HepG2 (cell line): ENCODE data around the gene FOXP3. TPM values are rescaled to one million over a fixed set of nuclear protein-coding genes. Genes with fewer than 3 reads are reported as not detected.

Experiments
- ATAC-seq: fragments of 200-7000 bp; cut with Tn5 transposase; 3 replicates; pipeline ENCODE4 v1.9.1; 2020; ENCODE audit warnings: mild to moderate bottlenecking, moderate library complexity
- BruUV-seq: library from RNA; stranded (reverse); fragments of 400-500 nt; replicated peaks from 2 replicates; lab custom pipeline; 2021; lab: Mats Ljungman, UMichigan
- CTCF ChIA-PET: fragments of 300-600 bp; formaldehyde crosslinking; extraction: SDS; loops from one replicate; lab custom pipeline; 2021; ENCODE audit warnings: low total read pairs, inconsistent platforms, low intra/inter-chr PET ratio; lab: Yijun Ruan, JAX
- POLR2A ChIA-PET: fragments of 350-600 bp; sonication (Branson Sonifier 250); formaldehyde crosslinking; loops from one replicate; lab custom pipeline; 2020; ENCODE audit warnings: antibody characterized with exemption, inconsistent platforms; lab: Yijun Ruan, JAX
- DNase-seq: peaks from one replicate; pipeline ENCODE4 v3.0.0-alpha.2; 2015; ENCODE audit warnings: low spot score
- FAIRE-seq: peaks from 3 replicates; lab custom pipeline; 2011; peaks lifted over from hg19 to GRCh38; lab: Jason Lieb, UNC
- H2AFZ ChIP-seq: one replicate; pipeline ENCODE4 v1.6.1; 2011; ENCODE audit warnings: low read length, inconsistent platforms
- H3K27ac ChIP-seq: fragments of 300-600 bp; 3 replicates; pipeline ENCODE4 v1.8.0; 2011; ENCODE audit warnings: mixed run types, mild to moderate bottlenecking, mixed read lengths, low read length, inconsistent platforms; ENCODE audit not compliant: insufficient read depth; ENCODE audit errors: extremely low read length
- H3K27me3 ChIP-seq, 2 experiments: fragments of 200-600 bp in 1 of 2; 2 replicates in 1 of 2; 3 replicates in 1 of 2; pipeline versions ENCODE4 v1.6.0 to v1.8.0; 2011; ENCODE audit warnings: low read length in 2 of 2, mild to moderate bottlenecking in 2 of 2, moderate library complexity in 2 of 2, inconsistent platforms in 1 of 2; ENCODE audit not compliant: insufficient read depth in 2 of 2, control insufficient read depth in 1 of 2
- H3K36me3 ChIP-seq, 2 experiments: fragments of 200-600 bp in 1 of 2; replicated peaks in 1 of 2; 2 replicates in 1 of 2; 3 replicates in 1 of 2; pipeline versions ENCODE4 v1.5.1 to v1.8.0; 2011; ENCODE audit warnings: low read length in 2 of 2, inconsistent platforms in 1 of 2; ENCODE audit not compliant: insufficient read depth in 2 of 2, control insufficient read depth in 1 of 2
- H3K4me1 ChIP-seq: 2 replicates; pipeline ENCODE4 v1.5.1; 2012; ENCODE audit warnings: low read length, inconsistent platforms; ENCODE audit not compliant: insufficient read depth
- H3K4me2 ChIP-seq: 2 replicates; pipeline ENCODE4 v1.6.0; 2011; ENCODE audit warnings: low read depth, low read length, inconsistent platforms
- H3K4me3 ChIP-seq, 3 experiments: fragments of 200-600 bp in 1 of 3; sonication (generic), shearing (Covaris generic) in 1 of 3; replicated peaks in 1 of 3; 2 replicates each; pipeline ENCODE4 v1.5.1; 2011 to 2016; ENCODE audit warnings: low read length in 3 of 3, inconsistent platforms in 2 of 3, low read depth in 2 of 3, mild to moderate bottlenecking in 2 of 3, control low read depth in 1 of 3, mixed read lengths in 1 of 3; ENCODE audit not compliant: insufficient read depth in 1 of 3
- H3K79me2 ChIP-seq: one replicate; pipeline ENCODE4 v1.6.1; 2011; ENCODE audit warnings: low read length, inconsistent platforms; ENCODE audit not compliant: insufficient read depth
- H3K9ac ChIP-seq: 2 replicates; pipeline ENCODE4 v1.6.0; 2011; ENCODE audit warnings: mild to moderate bottlenecking, low read depth, low read length, inconsistent platforms; ENCODE audit not compliant: insufficient read depth
- H3K9me3 ChIP-seq: 2 replicates; pipeline ENCODE4 v1.5.1; 2012; ENCODE audit warnings: mild to moderate bottlenecking, low read length
- H4K20me1 ChIP-seq: 2 replicates; pipeline ENCODE4 v1.6.0; 2011; ENCODE audit warnings: inconsistent platforms, mild to moderate bottlenecking, low read length, moderate library complexity; ENCODE audit not compliant: insufficient read depth
- BCLAF1 ChIP-seq: fragments of 450-650 bp; IDR thresholded peaks from 2 replicates; pipeline ENCODE4 v1.6.1; 2017; ENCODE audit warnings: mild to moderate bottlenecking
- CENPX ChIP-seq: sonication (generic); formaldehyde crosslinking; IDR thresholded peaks from 2 replicates; pipeline ENCODE4 v1.9.0; 2021; ENCODE audit warnings: mild to moderate bottlenecking, missing genetic modification reagents, moderate library complexity
- HNRNPL ChIP-seq: fragments of 200-400 bp; formaldehyde crosslinking; IDR thresholded peaks from 2 replicates; pipeline ENCODE4 v1.6.1; 2017; ENCODE audit warnings: mild to moderate bottlenecking, low read depth, low read length
- NFKB2 ChIP-seq: sonication (generic); formaldehyde crosslinking; IDR thresholded peaks from 2 replicates; pipeline ENCODE4 v1.4.0; 2020; ENCODE audit warnings: missing genetic modification reagents, borderline replicate concordance
- POLR2G ChIP-seq: fragments of 200-400 bp; formaldehyde crosslinking; IDR thresholded peaks from 2 replicates; pipeline ENCODE4 v1.6.1; 2018; ENCODE audit warnings: mild to moderate bottlenecking, low read depth, low read length, moderate library complexity
- ZC3H13 ChIP-seq: sonication (generic); formaldehyde crosslinking; IDR thresholded peaks from 2 replicates; pipeline ENCODE4 v1.8.1; 2023; ENCODE audit warnings: mild to moderate bottlenecking, missing genetic modification reagents, moderate library complexity
- ZFP36L1 ChIP-seq: sonication (generic); formaldehyde crosslinking; IDR thresholded peaks from 2 replicates; pipeline ENCODE4 v1.8.0; 2022; ENCODE audit warnings: mild to moderate bottlenecking, missing genetic modification reagents, moderate library complexity
- ZNF235 ChIP-seq: sonication (generic); formaldehyde crosslinking; IDR thresholded peaks from 2 replicates; pipeline ENCODE4 v1.8.1; 2023; ENCODE audit warnings: mild to moderate bottlenecking, missing genetic modification reagents, borderline replicate concordance
- ZNF513 ChIP-seq: sonication (generic); formaldehyde crosslinking; conservative IDR thresholded peaks from 2 replicates; pipeline ENCODE4 v1.5.0; 2020; ENCODE audit warnings: missing genetic modification reagents
- ZNF598 ChIP-seq: sonication (generic); formaldehyde crosslinking; IDR thresholded peaks from 2 replicates; pipeline ENCODE4 v1.5.1; 2020; ENCODE audit warnings: mild to moderate bottlenecking, missing genetic modification reagents, borderline replicate concordance
- ZNF660 ChIP-seq: sonication (generic); formaldehyde crosslinking; IDR thresholded peaks from 2 replicates; pipeline ENCODE4 v1.5.1; 2020; ENCODE audit warnings: mild to moderate bottlenecking, low read depth, missing genetic modification reagents, borderline replicate concordance
- ZNF746 ChIP-seq: sonication (generic); formaldehyde crosslinking; IDR thresholded peaks from 2 replicates; pipeline ENCODE4 v1.8.0; 2022; ENCODE audit warnings: mild to moderate bottlenecking, missing genetic modification reagents
- WGBS: methylation state at CpG from one replicate; pipeline ENCODE4 v1.1.6; 2017; ENCODE audit warnings: low lambda C conversion rate; 5-methylcytosine and 5-hydroxymethylcytosine counted together
- in situ Hi-C: cut with HindIII; loops from 2 replicates; pipeline ENCODE4 v1.10.0; 2017; ENCODE audit warnings: low pct_unique_long_range_greater_than_20kb; ENCODE audit not compliant: extremely low pct_ligation_motif_present
- intact Hi-C: fragments of 100-400 bp; cut with micrococcal nuclease; formaldehyde crosslinking; loops from one replicate; pipeline ENCODE4 v1.10.0; 2022; ENCODE audit not compliant: unreplicated experiment
- polyA plus RNA-seq, 8 experiments: library from polyadenylated mRNA; depleted of rRNA in 3 of 8; stranded (reverse) in 7 of 8; unstranded in 1 of 8; fragments of >200 nt; fragmentation: Illumina TruSeq in 4 of 8; extraction: Trizol in 4 of 8; gene quantifications; 2 replicates each; pipeline versions ENCODE4 v1.2.1 to v1.2.3, GENCODE V29; 2011 to 2016; ENCODE audit warnings: low read depth in 4 of 8, missing spikeins in 1 of 8, mixed read lengths in 1 of 8; ENCODE audit not compliant: insufficient read depth in 1 of 8
- total RNA-seq, 5 experiments: library from RNA; depleted of rRNA; stranded (reverse); fragments of >200 nt; fragmentation: Illumina TruSeq; extraction: Trizol; gene quantifications; 2 replicates each; pipeline ENCODE4 v1.2.3, GENCODE V29; 2016; ENCODE audit warnings: low read depth in 1 of 5
- TF ChIP-seq, protein P1 (sequence below): sonication (generic); formaldehyde crosslinking; IDR thresholded peaks from 2 replicates; pipeline ENCODE4 v1.5.0; 2020; ENCODE audit warnings: missing genetic modification reagents
- TF ChIP-seq, protein P2 (sequence below): sonication (generic); formaldehyde crosslinking; IDR thresholded peaks from 2 replicates; pipeline ENCODE4 v1.4.0; 2020; ENCODE audit warnings: missing genetic modification reagents
- TF ChIP-seq, protein P3 (sequence below): sonication (generic); formaldehyde crosslinking; IDR thresholded peaks from 2 replicates; pipeline ENCODE4 v1.4.0; 2020; ENCODE audit warnings: missing genetic modification reagents
- TF ChIP-seq, protein P4 (sequence below): sonication (generic); formaldehyde crosslinking; IDR thresholded peaks from 2 replicates; pipeline ENCODE4 v1.4.0; 2020; ENCODE audit warnings: mild to moderate bottlenecking, missing genetic modification reagents

FOXP3 gene
- total and polyA plus RNA-seq, 2 of the 13 experiments (the other 11 are each of a cell fraction or from before 2014, with no cell fraction given), result 0.04 TPM; not detected in 1

DNA sequence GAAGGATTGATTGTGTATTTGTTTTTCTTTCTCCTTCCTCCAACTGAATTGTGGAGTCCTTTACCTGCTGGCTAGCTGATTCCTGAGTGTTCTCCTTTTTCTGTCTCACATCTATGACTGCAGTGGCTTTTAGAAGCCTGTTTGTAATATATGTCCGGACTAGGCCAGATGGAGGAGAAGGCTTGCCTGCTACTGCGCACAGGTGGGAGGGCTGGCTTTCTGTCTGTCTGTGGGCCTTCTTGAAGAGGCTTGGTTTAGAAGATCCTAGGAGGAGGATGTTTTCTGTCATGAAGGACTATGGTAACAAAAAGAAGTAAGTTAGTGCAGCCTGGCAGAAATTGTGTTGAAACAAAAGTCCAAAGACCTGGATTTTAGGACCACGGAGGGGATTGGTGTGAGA is 13.6 kb upstream of the FOXP3 start (continued):
- TF ChIP-seq NFKB2 (CRISPR knock-in tag) (no peak), ZNF235 (CRISPR knock-in tag) (no peak), ZNF746 (CRISPR knock-in tag) (no peak), ZNF598 (no peak), BCLAF1 (no peak), ZNF513 (CRISPR knock-in tag) (no peak)
- TF ChIP-seq, protein P1, sequence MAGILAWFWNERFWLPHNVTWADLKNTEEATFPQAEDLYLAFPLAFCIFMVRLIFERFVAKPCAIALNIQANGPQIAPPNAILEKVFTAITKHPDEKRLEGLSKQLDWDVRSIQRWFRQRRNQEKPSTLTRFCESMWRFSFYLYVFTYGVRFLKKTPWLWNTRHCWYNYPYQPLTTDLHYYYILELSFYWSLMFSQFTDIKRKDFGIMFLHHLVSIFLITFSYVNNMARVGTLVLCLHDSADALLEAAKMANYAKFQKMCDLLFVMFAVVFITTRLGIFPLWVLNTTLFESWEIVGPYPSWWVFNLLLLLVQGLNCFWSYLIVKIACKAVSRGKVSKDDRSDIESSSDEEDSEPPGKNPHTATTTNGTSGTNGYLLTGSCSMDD (CRISPR knock-in tag), result no peak
- TF ChIP-seq, all 625 proteins: peak for 0

DNA sequence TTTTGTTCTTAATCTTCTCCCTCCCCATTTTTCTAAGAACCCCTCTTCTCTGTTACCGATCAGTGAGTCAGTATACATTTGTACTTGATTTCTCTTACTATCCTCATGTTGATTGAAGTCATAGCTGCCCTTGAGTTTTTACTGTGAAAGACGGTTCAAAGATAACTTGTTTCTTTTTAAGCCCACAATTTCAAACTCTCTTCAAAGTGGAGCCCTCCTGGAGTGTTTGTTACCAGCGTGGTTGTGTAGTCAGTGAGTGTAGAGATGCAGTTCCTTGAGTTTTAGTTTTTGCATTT is 13.0 kb upstream of the FOXP3 start:
- no peak for FAIRE-seq
- no peaks in the 10 kb centered on the region for H4K20me1 ChIP-seq
- H3K4me1 ChIP-seq, result peaks cover 11% of the 10 kb centered on the region
- no peak overlapping the region for H2AFZ ChIP-seq
- DNase-seq, result no peak
- CTCF ChIA-PET, result no interaction called here
- no peak for ATAC-seq
- H3K79me2 ChIP-seq, result peaks cover 2% of the 10 kb centered on the region
- no peaks in the 10 kb centered on the region for H3K27me3 ChIP-seq
- H3K4me2 ChIP-seq, result no peak overlapping the region
- in situ Hi-C loops (no loop called here), intact Hi-C loops (no loop called here)
- no peak overlapping the region for H3K4me3 ChIP-seq
- no TSS peak for BruUV-seq
- no peaks in the 10 kb centered on the region for H3K36me3 ChIP-seq
- no peak overlapping the region for H3K9ac ChIP-seq
- no peak overlapping the region for H3K27ac ChIP-seq
- WGBS, result 49% methylated on average over 3 of the region's 3 CpGs
- POLR2A ChIA-PET, result no interaction called here
- H3K9me3 ChIP-seq, result no peaks in the 10 kb centered on the region
- TF ChIP-seq CENPX (CRISPR knock-in tag) (no peak), ZFP36L1 (CRISPR knock-in tag) (no peak), ZC3H13 (CRISPR knock-in tag) (no peak), ZNF660 (CRISPR knock-in tag) (no peak), HNRNPL (no peak), POLR2G (no peak)
- TF ChIP-seq, protein P2, sequence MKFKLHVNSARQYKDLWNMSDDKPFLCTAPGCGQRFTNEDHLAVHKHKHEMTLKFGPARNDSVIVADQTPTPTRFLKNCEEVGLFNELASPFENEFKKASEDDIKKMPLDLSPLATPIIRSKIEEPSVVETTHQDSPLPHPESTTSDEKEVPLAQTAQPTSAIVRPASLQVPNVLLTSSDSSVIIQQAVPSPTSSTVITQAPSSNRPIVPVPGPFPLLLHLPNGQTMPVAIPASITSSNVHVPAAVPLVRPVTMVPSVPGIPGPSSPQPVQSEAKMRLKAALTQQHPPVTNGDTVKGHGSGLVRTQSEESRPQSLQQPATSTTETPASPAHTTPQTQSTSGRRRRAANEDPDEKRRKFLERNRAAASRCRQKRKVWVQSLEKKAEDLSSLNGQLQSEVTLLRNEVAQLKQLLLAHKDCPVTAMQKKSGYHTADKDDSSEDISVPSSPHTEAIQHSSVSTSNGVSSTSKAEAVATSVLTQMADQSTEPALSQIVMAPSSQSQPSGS (CRISPR knock-in tag), result no peak
- TF ChIP-seq, protein P3, sequence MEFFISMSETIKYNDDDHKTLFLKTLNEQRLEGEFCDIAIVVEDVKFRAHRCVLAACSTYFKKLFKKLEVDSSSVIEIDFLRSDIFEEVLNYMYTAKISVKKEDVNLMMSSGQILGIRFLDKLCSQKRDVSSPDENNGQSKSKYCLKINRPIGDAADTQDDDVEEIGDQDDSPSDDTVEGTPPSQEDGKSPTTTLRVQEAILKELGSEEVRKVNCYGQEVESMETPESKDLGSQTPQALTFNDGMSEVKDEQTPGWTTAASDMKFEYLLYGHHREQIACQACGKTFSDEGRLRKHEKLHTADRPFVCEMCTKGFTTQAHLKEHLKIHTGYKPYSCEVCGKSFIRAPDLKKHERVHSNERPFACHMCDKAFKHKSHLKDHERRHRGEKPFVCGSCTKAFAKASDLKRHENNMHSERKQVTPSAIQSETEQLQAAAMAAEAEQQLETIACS, result no peak
- TF ChIP-seq, protein P4, sequence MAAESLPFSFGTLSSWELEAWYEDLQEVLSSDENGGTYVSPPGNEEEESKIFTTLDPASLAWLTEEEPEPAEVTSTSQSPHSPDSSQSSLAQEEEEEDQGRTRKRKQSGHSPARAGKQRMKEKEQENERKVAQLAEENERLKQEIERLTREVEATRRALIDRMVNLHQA (CRISPR knock-in tag), result no peak
